Activated CD8-positive, alpha-beta memory T cell treated with anti-CD3 and anti-CD28 coated beads, Interleukin-2, amount 50 U/mL, for 1 hour (primary cell): ENCODE results near the gene PKD2L2.
"Not testable (repeated sequence)": the region's sequence is repeated elsewhere in the genome, so short reads cannot be mapped to it uniquely, and the experiment has no call there.

Source experiments
- DNase-seq: peaks from one replicate; pipeline ENCODE4 v3.0.0-alpha.2; 2020; ENCODE audit errors: extremely low read depth

The PKD2L2 gene

DNA sequence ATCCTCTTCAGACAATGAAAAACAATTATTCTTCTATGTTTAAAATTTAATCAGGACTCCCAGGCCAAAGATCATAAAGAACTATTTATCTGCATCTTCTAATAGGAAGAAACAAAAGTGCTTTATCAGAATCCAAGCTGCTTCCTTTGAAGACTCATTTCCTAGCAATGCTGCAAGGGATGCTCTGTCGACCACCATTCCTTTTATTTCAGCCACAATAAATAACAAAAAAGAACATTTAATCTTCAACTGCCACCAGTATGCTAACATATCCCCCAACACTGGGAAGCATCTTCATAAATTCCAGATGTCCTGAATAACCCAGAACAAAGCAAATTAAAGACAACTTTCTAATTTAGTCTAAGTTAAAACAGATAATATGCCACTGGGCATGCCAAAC is 68.7 kb downstream of the PKD2L2 start:
- no peak for DNase-seq

DNA sequence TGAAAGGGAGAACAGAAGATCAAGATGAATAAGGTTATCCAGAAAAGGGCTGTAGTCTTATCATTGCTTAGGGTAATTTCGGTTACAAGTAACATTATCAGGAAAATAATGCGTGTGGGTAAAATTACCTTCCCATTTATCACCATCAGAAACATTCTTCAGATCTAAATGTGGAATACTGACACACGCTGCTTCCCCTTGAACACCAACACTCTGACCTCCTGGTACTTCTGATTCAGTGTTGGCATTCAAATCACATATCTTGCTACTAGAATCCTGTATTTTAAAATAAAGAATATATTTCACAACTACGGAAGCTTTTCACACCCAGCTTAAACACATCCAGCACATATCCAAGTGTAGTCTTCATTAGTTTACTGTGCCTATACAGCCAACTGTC is 70.2 kb downstream of the PKD2L2 start:
- DNase-seq, result no peak

GRCh38 chr5:137960141-137960540 is 70.9 kb downstream of the PKD2L2 start:
- no peak for DNase-seq

- DNase-seq, result no peak
These were observed 71.6 kb downstream of the PKD2L2 start for GRCh38 chr5:137960819-137961218.

- not testable (repeated sequence) for DNase-seq
These were observed 81.1 kb downstream of the PKD2L2 start for GRCh38 chr5:137970384-137970783.

GRCh38 chr5:137975208-137975607 is 86.0 kb downstream of the PKD2L2 start:
- no peak for DNase-seq

- no peak for DNase-seq
These were observed 100.2 kb downstream of the PKD2L2 start for GRCh38 chr5:137989419-137989818.
